ENCODE data around the gene BPTF.
"Not testable (repeated sequence)": the region's sequence is repeated elsewhere in the genome, so short reads cannot be mapped to it uniquely, and the experiment has no call there.

Gene BPTF

GRCh38 chr17:68019336-68019674 lies 194.0 kb downstream of the BPTF start:
- no peak for DNase-seq

- peak; percentile 70 to 89 for DNase-seq
Observed at GRCh38 chr17:68019675-68020408, 194.5 kb downstream of the BPTF start.

DNA sequence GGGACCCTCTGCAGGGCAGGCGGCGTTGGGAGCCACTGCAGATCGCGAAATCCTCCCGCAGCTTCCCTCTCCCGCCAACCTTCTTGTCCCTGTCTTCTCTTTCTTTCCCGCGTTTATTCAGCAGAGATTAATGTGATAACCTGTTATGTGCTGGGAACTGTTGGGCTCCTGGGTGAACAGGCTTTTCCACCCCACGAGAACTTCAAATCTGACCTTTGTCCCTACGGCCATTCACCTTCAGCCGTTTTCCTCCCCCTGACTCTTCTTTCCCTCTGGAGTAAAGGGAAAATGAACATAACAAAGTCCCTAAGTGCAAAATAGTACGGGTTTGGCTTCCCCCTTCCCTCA lies 195.1 kb downstream of the BPTF start:
- DNase-seq: no peak

DNA sequence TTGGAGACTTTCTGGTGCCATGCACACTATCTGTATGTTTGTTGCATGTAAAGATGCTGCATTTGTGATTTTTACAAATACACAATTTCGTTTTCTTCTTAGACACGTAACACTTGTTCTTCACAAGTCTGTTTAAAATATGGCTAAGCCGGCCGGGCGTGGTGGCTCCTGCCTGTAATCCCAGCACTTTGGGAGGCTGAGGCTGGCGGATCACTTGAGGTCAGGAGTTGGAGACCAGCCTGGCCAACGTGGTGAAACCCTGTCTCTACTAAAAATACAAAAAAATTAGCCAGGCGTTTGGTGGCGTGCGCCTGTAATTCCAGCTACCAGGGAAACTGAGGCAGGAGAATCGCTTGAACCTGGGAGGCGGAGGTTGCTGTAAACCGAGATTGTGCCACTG lies 195.5 kb downstream of the BPTF start:
- DNase-seq: not testable (repeated sequence)

- DNase-seq: no peak
Observed at GRCh38 chr17:68021963-68022362, 196.7 kb downstream of the BPTF start.

GRCh38 chr17:68022547-68022946 lies 197.2 kb downstream of the BPTF start:
- DNase-seq: not testable (repeated sequence)

DNA sequence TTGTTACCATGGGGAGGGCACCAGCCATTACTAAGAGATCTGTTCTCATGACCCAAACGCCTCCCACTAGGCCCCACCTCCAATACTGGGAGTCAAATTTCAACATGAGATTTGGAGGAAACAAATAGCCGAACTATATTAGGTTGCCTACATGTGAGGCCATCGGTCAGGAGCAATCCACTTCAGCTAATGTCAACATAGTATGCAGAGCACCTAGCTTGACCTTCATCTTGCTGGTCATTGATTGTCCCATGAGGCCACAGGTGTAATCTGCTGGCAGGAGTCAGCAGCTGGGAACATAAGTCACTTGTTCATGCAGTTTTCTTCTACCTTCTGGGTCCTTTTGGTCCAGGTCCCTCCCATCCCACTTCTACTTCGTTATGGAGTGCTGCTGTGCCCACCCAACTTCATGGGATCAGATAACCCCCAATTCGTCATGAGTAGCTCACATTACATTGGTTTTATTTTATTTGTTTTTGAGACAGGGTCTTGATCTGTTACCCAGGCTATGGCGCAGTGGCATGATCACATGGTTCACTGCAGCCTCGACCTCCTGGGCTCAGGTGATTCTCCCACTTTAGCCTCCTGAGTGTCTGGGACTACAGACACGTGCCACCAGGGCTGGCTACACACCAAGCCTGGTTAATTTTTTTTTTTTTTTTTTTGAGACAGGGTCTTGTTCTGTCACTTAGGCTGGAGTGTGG lies 204.4 kb downstream of the BPTF start:
- DNase-seq: no peak
